GM12864 (cell line): ENCODE results near the gene TTYH3.

ENCODE experiments used
- DNase-seq: peaks from one replicate; pipeline ENCODE4 v3.0.0-alpha.2; 2011; ENCODE audit warnings: low read depth
- H3K4me3 ChIP-seq: 2 replicates; pipeline ENCODE4 v1.5.1; 2011; ENCODE audit warnings: mild to moderate bottlenecking, low read depth, low read length, control low read depth
- TF ChIP-seq, protein P1 (sequence below): IDR thresholded peaks from 2 replicates; pipeline ENCODE4 v1.5.1; 2011; ENCODE audit warnings: low read depth, mild to moderate bottlenecking, moderate library complexity, low read length, control low read depth, inconsistent platforms; ENCODE audit errors: missing control alignments

The TTYH3 gene

DNA sequence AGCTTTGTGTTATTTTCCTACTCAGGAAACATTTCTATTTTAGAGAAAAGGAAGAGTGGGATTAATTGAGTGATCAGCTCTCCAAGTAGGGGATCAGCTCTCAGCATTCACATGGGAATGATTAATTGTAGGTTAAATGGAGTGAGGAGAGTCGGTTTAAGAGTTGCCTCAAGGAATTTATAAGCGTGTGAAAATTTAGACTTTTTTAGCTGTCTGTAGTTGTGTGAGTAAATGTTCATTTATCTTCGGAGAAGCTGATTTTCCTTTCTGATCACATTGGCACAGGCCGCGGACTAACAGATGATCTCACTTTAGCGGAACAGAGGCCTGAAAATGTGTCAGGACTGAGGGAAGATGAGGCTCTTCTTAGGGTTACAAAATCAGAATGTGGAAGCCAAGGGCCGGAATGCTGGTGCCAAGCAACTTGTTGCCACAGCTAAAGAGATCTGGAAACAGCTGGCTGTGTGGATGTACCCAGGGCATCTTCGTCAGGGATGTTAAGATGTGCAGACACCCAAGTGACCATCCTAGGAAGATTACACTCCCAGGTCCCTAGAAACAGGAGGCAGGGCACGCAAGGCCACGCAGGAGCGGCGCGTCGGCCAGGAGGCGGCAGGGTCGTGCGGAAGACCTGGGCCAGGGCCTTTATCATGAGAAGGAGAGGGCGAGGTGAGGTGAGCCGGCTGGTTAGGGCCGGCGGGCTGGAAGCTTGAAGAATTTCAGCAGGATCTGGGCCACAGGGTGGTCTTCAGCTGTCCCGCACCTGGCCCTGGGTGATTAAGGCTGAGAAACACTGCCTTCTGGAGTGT is 35.1 kb upstream of the TTYH3 start:
- no peak for DNase-seq
- no peak overlapping the region for H3K4me3 ChIP-seq
- TF ChIP-seq, protein P1, sequence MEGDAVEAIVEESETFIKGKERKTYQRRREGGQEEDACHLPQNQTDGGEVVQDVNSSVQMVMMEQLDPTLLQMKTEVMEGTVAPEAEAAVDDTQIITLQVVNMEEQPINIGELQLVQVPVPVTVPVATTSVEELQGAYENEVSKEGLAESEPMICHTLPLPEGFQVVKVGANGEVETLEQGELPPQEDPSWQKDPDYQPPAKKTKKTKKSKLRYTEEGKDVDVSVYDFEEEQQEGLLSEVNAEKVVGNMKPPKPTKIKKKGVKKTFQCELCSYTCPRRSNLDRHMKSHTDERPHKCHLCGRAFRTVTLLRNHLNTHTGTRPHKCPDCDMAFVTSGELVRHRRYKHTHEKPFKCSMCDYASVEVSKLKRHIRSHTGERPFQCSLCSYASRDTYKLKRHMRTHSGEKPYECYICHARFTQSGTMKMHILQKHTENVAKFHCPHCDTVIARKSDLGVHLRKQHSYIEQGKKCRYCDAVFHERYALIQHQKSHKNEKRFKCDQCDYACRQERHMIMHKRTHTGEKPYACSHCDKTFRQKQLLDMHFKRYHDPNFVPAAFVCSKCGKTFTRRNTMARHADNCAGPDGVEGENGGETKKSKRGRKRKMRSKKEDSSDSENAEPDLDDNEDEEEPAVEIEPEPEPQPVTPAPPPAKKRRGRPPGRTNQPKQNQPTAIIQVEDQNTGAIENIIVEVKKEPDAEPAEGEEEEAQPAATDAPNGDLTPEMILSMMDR, result no peak

DNA sequence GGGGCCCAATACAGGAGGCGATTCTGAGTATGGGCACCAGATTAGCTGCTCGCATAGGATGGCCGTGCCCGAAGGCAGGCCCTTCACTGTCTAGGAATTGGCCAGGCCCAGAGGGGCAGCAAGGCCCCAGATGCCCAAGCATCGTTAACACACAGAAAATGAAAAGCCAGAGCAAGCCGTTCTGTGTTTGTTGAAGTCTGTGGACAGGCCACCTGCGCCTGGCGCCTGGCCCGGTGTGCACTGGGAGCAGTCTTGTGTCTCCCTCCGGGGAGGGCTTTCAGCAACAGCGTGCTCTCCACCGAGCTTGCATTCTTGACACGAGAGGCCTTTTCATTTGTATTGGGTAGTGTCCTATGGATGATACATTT is 34.5 kb upstream of the TTYH3 start:
- no peak overlapping the region for H3K4me3 ChIP-seq
- TF ChIP-seq, protein P1, result no peak
- no peak for DNase-seq

DNA sequence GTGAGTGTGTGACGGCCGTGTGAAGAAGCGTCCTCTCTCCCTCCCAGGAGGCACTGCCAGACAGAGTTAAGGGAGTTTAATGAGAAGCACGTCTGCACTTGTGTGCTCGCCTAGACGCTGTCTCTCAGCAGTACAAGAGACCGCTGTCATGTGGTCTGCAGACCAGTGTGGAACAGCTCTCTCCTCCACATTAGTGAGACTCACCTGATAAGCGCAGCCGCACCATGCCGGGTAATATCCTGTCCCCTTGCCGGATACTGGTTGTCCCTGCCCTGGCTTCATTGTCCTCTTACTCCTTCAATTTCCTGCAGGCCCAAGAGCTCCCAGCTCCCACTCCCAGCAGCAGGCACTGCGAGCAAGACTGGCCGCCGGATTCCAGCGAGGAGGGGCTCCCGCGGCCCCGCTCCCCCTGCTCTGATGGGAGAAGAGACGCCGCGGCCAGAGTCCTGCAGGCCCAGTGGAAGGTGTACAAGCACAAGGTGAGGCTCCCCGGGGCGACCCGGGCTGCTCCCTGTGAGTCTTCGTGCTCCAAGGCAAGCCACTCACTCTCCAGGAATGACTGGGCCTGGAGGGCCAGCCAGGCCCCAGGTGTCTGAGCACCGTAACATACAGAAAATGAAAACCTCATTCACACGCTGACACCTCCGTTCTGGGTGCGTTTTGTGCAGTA is 33.5 kb upstream of the TTYH3 start:
- TF ChIP-seq, protein P1, result no peak
- no peak for DNase-seq
- no peak overlapping the region for H3K4me3 ChIP-seq

DNA sequence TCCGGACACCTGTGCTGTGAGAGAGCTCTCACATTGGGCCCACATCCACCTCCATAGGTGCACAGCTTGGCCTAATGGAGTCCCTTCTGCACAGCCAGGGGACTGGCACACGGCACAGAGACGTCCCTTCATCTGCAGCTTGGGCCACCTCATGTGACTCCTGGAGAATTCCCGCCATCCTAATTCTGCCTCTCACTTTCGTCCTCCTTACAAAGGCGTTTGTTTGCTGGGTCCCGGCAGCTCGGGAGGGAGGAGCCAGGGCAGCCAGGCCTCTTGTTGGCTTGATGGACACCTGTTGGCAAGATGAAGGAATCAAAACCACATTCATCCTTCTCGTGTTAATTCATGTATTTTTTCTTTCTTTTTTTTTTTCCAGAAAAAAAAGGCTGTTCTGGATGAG is 30.7 kb upstream of the TTYH3 start:
- no peak for DNase-seq
- TF ChIP-seq, protein P1, result no peak
- no peak overlapping the region for H3K4me3 ChIP-seq

DNA sequence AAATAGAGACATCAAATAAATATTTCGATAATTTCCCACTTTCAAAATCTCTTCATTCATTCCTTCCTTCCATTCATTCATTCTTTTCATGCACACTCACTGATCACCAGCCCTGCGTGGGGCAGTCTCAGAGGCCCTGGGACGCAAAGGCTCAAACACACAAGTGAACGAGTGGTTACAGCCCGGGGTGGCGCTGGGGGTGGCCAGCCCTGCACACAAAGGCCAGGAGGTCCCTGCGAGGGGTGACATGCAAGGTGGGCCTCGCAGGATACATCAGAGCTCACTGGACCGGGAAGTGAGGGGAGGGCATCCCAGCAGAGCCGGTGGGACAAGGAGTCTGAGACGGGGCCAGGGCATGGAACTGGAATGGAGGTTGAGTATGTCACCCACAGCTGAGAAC is 29.9 kb upstream of the TTYH3 start:
- no peak for DNase-seq
- H3K4me3 ChIP-seq, result no peak overlapping the region
- TF ChIP-seq, protein P1, result no peak

DNA sequence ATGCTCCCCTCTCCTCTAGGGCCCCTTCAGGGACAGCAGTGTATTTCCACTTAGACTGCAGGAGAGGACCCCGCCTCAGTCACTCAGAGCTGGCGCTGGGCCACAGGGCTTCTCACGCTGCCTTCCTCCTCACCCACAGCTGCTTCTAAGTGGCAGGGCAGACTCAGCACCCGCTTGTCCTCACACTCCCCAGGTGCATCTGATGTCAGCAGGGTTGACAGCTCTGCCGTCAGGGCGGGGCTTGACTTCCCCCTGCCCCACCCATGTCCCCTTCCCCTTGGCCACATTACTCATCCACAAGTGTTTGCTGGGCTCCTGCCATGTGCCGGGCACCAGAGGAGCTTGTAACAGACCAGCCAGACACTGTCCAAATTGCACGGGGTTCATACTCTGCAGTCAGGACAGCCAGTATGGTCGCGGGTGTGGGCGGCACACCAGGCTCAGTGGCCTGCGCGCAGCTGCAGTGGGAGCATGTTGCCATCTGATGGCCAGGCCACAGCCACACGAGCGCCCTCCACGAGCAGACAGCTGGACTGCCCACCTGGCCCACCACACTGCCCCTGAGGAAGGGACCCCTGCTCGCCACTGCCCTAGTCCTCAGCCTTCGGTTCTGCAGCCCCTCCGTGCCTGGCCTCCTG is 29.3 kb upstream of the TTYH3 start:
- H3K4me3 ChIP-seq, result no peak overlapping the region
- DNase-seq, result no peak
- TF ChIP-seq, protein P1, result no peak
